ENCODE results near the gene GNB2.
"Not testable (repeated sequence)": the region's sequence is repeated elsewhere in the genome, so short reads cannot be mapped to it uniquely, and the experiment has no call there.

GNB2 gene

GRCh38 chr7:100720671-100721504 lies 47.3 kb downstream of the GNB2 start:
- H2AFZ ChIP-seq (ENCODE audit: low read depth) = no peak overlapping the region
- H3K27ac ChIP-seq = no peak overlapping the region
- no peak for TF ChIP-seq CTCF (conservative IDR thresholded peaks at IDR 0.05; ENCODE audit: low read depth, low read length)
- H3K4me2 ChIP-seq = no peak overlapping the region
- no peaks in the 10 kb centered on the region for H3K79me2 ChIP-seq (ENCODE audit: insufficient read depth, low read depth)
- H3K4me3 ChIP-seq (IDR thresholded peaks at IDR 0.05; ENCODE audit: insufficient read depth, low read depth, low read length) = no peak overlapping the region
- H3K4me1 ChIP-seq (ENCODE audit: low read depth, poor library complexity, severe bottlenecking) = no peaks in the 10 kb centered on the region
- H3K36me3 ChIP-seq (ENCODE audit: insufficient read depth) = no peaks in the 10 kb centered on the region
- H4K20me1 ChIP-seq (ENCODE audit: insufficient read depth) = no peaks in the 10 kb centered on the region
- H3K9ac ChIP-seq = no peak overlapping the region
- peaks cover 72% of the 10 kb centered on the region for H3K27me3 ChIP-seq (ENCODE audit: insufficient read depth, low read depth)

- H2AFZ ChIP-seq (ENCODE audit: low read depth) = no peak overlapping the region
- no peak overlapping the region for H3K9ac ChIP-seq
- H3K36me3 ChIP-seq (ENCODE audit: insufficient read depth) = no peaks in the 10 kb centered on the region
- no peak for TF ChIP-seq CTCF (conservative IDR thresholded peaks at IDR 0.05; ENCODE audit: low read depth, low read length)
- H4K20me1 ChIP-seq (ENCODE audit: insufficient read depth) = no peaks in the 10 kb centered on the region
- no peak overlapping the region for H3K4me3 ChIP-seq (IDR thresholded peaks at IDR 0.05; ENCODE audit: insufficient read depth, low read depth, low read length)
- H3K27me3 ChIP-seq (ENCODE audit: insufficient read depth, low read depth) = peaks cover 77% of the 10 kb centered on the region
- H3K4me2 ChIP-seq = no peak overlapping the region
- no peaks in the 10 kb centered on the region for H3K4me1 ChIP-seq (ENCODE audit: low read depth, poor library complexity, severe bottlenecking)
- H3K27ac ChIP-seq = no peak overlapping the region
- no peaks in the 10 kb centered on the region for H3K79me2 ChIP-seq (ENCODE audit: insufficient read depth, low read depth)
These were observed 47.9 kb downstream of the GNB2 start for GRCh38 chr7:100721505-100721812.

GRCh38 chr7:100722480-100723212 lies 49.1 kb downstream of the GNB2 start:
- H3K36me3 ChIP-seq (ENCODE audit: insufficient read depth) = no peaks in the 10 kb centered on the region
- H2AFZ ChIP-seq (ENCODE audit: low read depth) = no peak overlapping the region
- peaks cover 84% of the 10 kb centered on the region for H3K27me3 ChIP-seq (ENCODE audit: insufficient read depth, low read depth)
- H4K20me1 ChIP-seq (ENCODE audit: insufficient read depth) = no peaks in the 10 kb centered on the region
- H3K27ac ChIP-seq = no peak overlapping the region
- no peak overlapping the region for H3K4me2 ChIP-seq
- H3K4me1 ChIP-seq (ENCODE audit: low read depth, poor library complexity, severe bottlenecking) = no peaks in the 10 kb centered on the region
- no peak overlapping the region for H3K9ac ChIP-seq
- H3K79me2 ChIP-seq (ENCODE audit: insufficient read depth, low read depth) = no peaks in the 10 kb centered on the region
- no peak for TF ChIP-seq CTCF (conservative IDR thresholded peaks at IDR 0.05; ENCODE audit: low read depth, low read length)
- no peak overlapping the region for H3K4me3 ChIP-seq (IDR thresholded peaks at IDR 0.05; ENCODE audit: insufficient read depth, low read depth, low read length)

- peaks cover 90% of the 10 kb centered on the region for H3K27me3 ChIP-seq (ENCODE audit: insufficient read depth, low read depth)
- H3K4me3 ChIP-seq (IDR thresholded peaks at IDR 0.05; ENCODE audit: insufficient read depth, low read depth, low read length) = no peak overlapping the region
These were observed 50.3 kb downstream of the GNB2 start for GRCh38 chr7:100723732-100724275.

GRCh38 chr7:100724364-100724763 lies 50.8 kb downstream of the GNB2 start:
- H3K79me2 ChIP-seq (ENCODE audit: insufficient read depth, low read depth); H3K27ac ChIP-seq; H3K4me2 ChIP-seq; H3K4me1 ChIP-seq (ENCODE audit: low read depth, poor library complexity, severe bottlenecking); H3K9ac ChIP-seq; H4K20me1 ChIP-seq (ENCODE audit: insufficient read depth); H3K36me3 ChIP-seq (ENCODE audit: insufficient read depth); H3K4me3 ChIP-seq (IDR thresholded peaks at IDR 0.05; ENCODE audit: insufficient read depth, low read depth, low read length); H2AFZ ChIP-seq (ENCODE audit: low read depth): not testable (repeated sequence)
- H3K27me3 ChIP-seq (ENCODE audit: insufficient read depth, low read depth) = peaks cover 90% of the 10 kb centered on the region

More at GRCh38 chr7:100723732-100724275, 50.3 kb downstream of the GNB2 start:
- TF ChIP-seq CTCF (conservative IDR thresholded peaks at IDR 0.05; ENCODE audit: low read depth, low read length) = no peak
- Histone ChIP-seq H4K20me1 (ENCODE audit: insufficient read depth) (no peaks in the 10 kb centered on the region), H3K36me3 (ENCODE audit: insufficient read depth) (no peaks in the 10 kb centered on the region), H3K9ac (no peak overlapping the region), H3K27ac (no peak overlapping the region), H2AFZ (ENCODE audit: low read depth) (no peak overlapping the region), H3K79me2 (ENCODE audit: insufficient read depth, low read depth) (no peaks in the 10 kb centered on the region), H3K4me2 (no peak overlapping the region), H3K4me1 (ENCODE audit: low read depth, poor library complexity, severe bottlenecking) (no peaks in the 10 kb centered on the region)

Data from KMS-11 (cell line).